ENCODE results near the gene NINL. TPM values are rescaled to one million over a fixed set of nuclear protein-coding genes. Genes with fewer than 3 reads are reported as not detected.

Gene NINL
- polyA plus RNA-seq, 1 donor (not counting 4 experiments of a cell fraction or from before 2014, with no cell fraction given) = 0.79 TPM

GRCh38 chr20:25525295-25525694, 60.0 kb downstream of the NINL start:
- no peaks in the 10 kb centered on the region for H3K9me3 ChIP-seq (ENCODE audit: control insufficient read depth, low read depth, low read length)
- no peak overlapping the region for H3K9ac ChIP-seq (ENCODE audit: control insufficient read depth, extremely low read depth, insufficient read depth, low read length)
- TF ChIP-seq, protein P1, sequence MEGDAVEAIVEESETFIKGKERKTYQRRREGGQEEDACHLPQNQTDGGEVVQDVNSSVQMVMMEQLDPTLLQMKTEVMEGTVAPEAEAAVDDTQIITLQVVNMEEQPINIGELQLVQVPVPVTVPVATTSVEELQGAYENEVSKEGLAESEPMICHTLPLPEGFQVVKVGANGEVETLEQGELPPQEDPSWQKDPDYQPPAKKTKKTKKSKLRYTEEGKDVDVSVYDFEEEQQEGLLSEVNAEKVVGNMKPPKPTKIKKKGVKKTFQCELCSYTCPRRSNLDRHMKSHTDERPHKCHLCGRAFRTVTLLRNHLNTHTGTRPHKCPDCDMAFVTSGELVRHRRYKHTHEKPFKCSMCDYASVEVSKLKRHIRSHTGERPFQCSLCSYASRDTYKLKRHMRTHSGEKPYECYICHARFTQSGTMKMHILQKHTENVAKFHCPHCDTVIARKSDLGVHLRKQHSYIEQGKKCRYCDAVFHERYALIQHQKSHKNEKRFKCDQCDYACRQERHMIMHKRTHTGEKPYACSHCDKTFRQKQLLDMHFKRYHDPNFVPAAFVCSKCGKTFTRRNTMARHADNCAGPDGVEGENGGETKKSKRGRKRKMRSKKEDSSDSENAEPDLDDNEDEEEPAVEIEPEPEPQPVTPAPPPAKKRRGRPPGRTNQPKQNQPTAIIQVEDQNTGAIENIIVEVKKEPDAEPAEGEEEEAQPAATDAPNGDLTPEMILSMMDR (optimal IDR thresholded peaks at IDR 0.05 in 1 of 3, IDR thresholded peaks at IDR 0.05 in 1 of 3, conservative IDR thresholded peaks at IDR 0.05 in 1 of 3; ENCODE audit: extremely low read depth in 1 of 3, insufficient read depth in 2 of 3, low read length in 3 of 3) = no peak
- TF ChIP-seq EZH2 (IDR thresholded peaks at IDR 0.05; ENCODE audit: low read length) = no peak
- H3K27ac ChIP-seq (ENCODE audit: control insufficient read depth, insufficient read depth, low read length) = no peak overlapping the region
- dilution Hi-C loops (cut with MboI; ENCODE audit: extremely low pct_ligation_motif_present, low sequenced_read_pairs) = no loop called here
- H3K4me2 ChIP-seq (ENCODE audit: control insufficient read depth, extremely low read depth, insufficient read depth, low read depth, low read length) = no peak overlapping the region
- H3K4me3 ChIP-seq (ENCODE audit: control insufficient read depth in 2 of 3, extremely low read depth in 1 of 3, insufficient read depth in 2 of 3, low read depth in 1 of 3, low read length in 3 of 3) = no peak overlapping the region
- H4K20me1 ChIP-seq (ENCODE audit: control insufficient read depth, extremely low read depth, insufficient read depth, low read length) = no peaks in the 10 kb centered on the region
- no peaks in the 10 kb centered on the region for H3K9me1 ChIP-seq (ENCODE audit: control insufficient read depth, extremely low read depth, insufficient read depth, low read length)
- H3K36me3 ChIP-seq (ENCODE audit: control insufficient read depth in 2 of 2, extremely low read depth in 1 of 2, insufficient read depth in 2 of 2, low read length in 2 of 2) = no peaks in the 10 kb centered on the region
- no peak overlapping the region for H2AFZ ChIP-seq (ENCODE audit: control insufficient read depth, low read length)
- no peaks in the 10 kb centered on the region for H3K79me2 ChIP-seq (ENCODE audit: control insufficient read depth, insufficient read depth, low read length)
- FAIRE-seq (no peak), DNase-seq (ENCODE audit: low read depth, low spot score) (no peak)
- H3K4me1 ChIP-seq (ENCODE audit: control insufficient read depth, extremely low read depth, insufficient read depth, low read length) = no peaks in the 10 kb centered on the region
- no peaks in the 10 kb centered on the region for H3K27me3 ChIP-seq (ENCODE audit: control insufficient read depth, extremely low read depth, insufficient read depth, low read length)

GRCh38 chr20:25521382-25521781, 63.9 kb downstream of the NINL start:
- Histone ChIP-seq H3K36me3 (ENCODE audit: control insufficient read depth in 2 of 2, extremely low read depth in 1 of 2, insufficient read depth in 2 of 2, low read length in 2 of 2) (no peaks in the 10 kb centered on the region), H3K79me2 (ENCODE audit: control insufficient read depth, insufficient read depth, low read length) (no peaks in the 10 kb centered on the region), H3K9me1 (ENCODE audit: control insufficient read depth, extremely low read depth, insufficient read depth, low read length) (no peaks in the 10 kb centered on the region), H4K20me1 (ENCODE audit: control insufficient read depth, extremely low read depth, insufficient read depth, low read length) (no peaks in the 10 kb centered on the region), H3K4me2 (ENCODE audit: control insufficient read depth, extremely low read depth, insufficient read depth, low read depth, low read length) (no peak overlapping the region), H2AFZ (ENCODE audit: control insufficient read depth, low read length) (no peak overlapping the region), H3K4me1 (ENCODE audit: control insufficient read depth, extremely low read depth, insufficient read depth, low read length) (no peaks in the 10 kb centered on the region), H3K27me3 (ENCODE audit: control insufficient read depth, extremely low read depth, insufficient read depth, low read length) (no peaks in the 10 kb centered on the region), H3K27ac (ENCODE audit: control insufficient read depth, insufficient read depth, low read length) (no peak overlapping the region), H3K9me3 (ENCODE audit: control insufficient read depth, low read depth, low read length) (no peaks in the 10 kb centered on the region), H3K9ac (ENCODE audit: control insufficient read depth, extremely low read depth, insufficient read depth, low read length) (no peak overlapping the region), H3K4me3 (ENCODE audit: control insufficient read depth in 2 of 3, extremely low read depth in 1 of 3, insufficient read depth in 2 of 3, low read depth in 1 of 3, low read length in 3 of 3) (no peak overlapping the region)
- no peak for TF ChIP-seq EZH2 (IDR thresholded peaks at IDR 0.05; ENCODE audit: low read length)
- TF ChIP-seq, protein P1 (optimal IDR thresholded peaks at IDR 0.05 in 1 of 3, IDR thresholded peaks at IDR 0.05 in 1 of 3, conservative IDR thresholded peaks at IDR 0.05 in 1 of 3; ENCODE audit: extremely low read depth in 1 of 3, insufficient read depth in 2 of 3, low read length in 3 of 3) = no peak
- dilution Hi-C loops (cut with MboI; ENCODE audit: extremely low pct_ligation_motif_present, low sequenced_read_pairs) = no loop called here
- no peak for FAIRE-seq
- DNase-seq (ENCODE audit: low read depth, low spot score) = no peak
